HTERT RPE-1 (cell line): ENCODE results near the gene SLC31A1.
"Not testable (repeated sequence)": the region's sequence is repeated elsewhere in the genome, so short reads cannot be mapped to it uniquely, and the experiment has no call there.

Source experiments
- in situ Hi-C: fragments of 300-500 bp; cut with MboI; formaldehyde crosslinking; loops from 4 replicates; pipeline ENCODE4 v1.14.3; 2020; ENCODE audit warnings: low sequenced_read_pairs

Gene SLC31A1

DNA sequence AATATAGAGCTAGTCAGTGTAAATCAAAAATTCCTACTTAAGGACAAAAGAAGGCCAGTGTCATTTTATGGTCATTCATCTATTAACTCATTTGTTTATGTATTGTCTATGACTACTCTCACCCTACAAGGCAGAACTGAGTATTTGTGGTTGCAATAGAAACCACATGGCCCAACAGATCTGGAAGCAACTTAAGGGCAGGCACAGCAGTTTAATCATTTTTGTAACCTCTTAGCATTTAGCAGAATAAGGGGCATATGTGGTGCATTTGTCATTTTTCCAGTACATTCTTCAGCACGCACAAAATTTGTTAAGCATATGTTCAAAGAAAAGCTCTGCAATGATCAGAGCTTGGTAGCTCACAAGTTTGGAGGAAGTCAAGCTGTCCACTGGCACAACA is 1.4 kb upstream of the SLC31A1 start:
- in situ Hi-C loops = no loop called here

DNA sequence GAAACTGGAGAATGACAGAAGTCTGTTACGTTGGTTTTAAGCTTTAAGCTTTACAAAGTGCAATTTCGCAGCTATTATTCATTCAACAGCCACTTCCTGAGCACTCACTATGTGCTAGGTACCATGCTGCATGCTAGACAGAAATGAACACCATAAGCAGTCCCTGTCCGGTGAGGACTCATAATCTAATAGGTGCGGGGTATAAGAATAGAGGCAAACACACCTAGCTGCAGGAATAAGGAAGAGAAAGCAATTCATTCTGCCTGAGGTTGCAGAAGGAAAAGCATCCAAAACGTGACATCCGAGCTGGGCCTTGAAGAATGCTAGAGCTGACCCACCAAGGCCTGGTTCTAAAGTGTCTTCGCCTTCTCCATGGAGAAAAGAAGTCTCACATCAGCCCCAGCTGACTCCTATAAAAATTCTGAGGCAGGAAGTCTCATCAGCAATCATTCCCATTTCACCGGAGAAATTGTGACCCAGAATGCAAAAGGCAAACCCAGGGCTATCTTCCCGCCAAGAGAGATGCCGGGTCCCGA is 809 bp upstream of the SLC31A1 start:
- in situ Hi-C loops = no loop called here

DNA sequence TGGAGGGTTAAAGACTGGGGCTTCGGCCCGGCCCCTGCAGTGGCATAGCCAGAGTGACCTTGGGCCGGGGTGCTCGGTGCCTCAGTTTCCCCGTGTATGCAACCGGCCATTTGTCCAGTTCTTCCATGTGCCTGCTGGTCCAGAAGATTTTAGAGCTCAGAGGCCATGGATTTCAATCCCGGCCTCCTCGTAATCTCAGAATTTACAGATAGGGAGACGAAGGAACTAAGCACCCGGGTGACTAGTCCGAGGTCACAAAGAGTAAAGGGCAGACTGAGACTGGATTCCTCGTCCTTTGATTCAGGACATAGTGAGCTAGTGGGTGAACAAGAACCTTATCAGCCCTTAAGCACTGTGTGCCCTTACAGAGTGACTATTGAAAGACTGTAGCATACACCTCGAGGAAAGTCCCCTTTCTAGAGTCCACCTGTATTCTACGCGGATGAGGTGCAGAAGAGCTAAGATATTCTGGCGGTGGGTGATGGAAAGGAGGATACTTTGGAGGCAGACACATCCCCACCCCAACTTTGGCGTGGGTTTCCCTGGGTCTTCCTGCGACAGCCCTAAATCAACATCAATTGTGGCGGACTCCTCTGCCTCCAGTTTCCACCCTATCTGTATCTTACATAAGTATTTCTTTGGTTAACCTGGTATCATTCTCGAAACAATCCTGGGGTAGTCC is 597 bp downstream of the SLC31A1 start:
- in situ Hi-C loops = no loop called here

DNA sequence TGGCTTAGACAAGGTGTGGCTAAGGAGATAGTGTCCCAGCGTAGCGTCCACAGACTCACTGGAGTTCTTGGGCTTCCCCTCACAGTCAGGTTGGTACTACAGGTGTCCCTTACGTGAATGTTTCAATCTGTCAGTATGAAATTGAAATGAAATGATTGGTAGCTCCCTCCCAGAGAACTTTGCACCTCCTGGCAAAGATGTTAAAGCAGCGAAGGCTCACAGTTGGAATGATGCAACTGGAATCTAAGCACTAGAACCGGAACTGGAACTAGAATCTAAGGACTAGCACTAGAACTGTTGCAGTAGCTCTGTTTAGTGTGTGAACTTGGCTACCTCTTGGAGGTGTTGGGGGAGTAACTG is 1.1 kb downstream of the SLC31A1 start:
- in situ Hi-C loops = no loop called here

DNA sequence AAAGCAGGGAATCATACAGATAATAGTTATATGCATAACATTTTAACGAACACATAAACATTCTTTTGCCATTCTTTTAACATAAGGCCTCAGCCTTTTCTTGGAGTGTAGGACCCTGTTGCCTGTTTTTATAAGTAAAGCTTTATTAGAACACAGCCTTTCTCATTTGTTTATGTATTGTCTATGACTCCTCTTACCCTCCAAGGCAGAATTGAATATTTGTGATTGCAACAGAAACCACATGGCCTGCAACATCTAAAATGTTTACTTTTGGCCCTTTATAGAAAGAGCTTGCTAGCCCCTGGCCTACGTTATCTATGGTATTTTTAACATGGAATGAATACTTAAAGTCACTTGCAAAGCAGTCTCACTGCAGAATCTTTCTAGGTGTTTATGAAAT is 2.6 kb downstream of the SLC31A1 start:
- in situ Hi-C loops = no loop called here

DNA sequence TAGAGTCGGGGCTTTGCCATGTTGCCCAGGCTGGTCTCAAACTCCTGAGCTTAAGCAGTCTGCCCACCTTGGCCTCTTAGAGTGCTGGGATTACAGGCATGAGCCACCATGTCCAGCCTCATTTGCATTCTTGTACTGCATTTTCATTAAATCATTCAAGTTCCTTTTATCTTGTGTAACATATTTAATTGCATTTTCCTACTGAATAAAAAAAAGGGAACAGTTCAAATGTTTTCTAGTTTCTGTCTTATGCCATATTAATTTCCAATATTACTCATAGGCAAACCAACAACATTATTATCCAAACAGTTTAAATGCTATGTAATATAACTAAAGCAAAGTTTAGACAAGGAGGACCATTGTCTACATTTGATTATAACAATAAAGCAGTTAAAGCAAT is 6.1 kb downstream of the SLC31A1 start:
- in situ Hi-C loops = no loop called here

DNA sequence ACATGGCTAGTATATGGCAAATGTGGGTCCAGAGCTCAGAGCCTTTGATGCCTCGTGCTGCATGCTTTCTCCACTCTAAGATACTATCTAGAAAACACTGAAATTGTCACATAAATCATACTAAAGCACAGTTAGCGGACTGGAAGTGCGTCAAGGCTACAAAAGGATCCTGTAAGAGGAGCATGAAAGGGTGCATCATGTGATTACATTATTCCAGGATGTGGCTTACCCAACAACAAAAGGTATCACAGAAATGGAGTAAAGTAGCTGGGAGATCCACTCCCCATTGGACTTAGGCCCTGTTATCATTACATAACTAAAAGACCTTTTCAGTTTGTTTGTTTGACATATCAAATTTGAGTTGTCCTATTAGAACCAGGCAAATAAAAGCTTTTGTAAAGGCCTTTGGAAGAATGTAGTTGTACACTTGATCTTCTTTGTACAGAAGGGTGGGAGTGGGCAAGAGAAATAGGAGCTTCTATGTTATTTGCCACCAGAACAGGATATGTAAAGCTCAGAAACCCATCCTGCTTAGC is 6.9 kb downstream of the SLC31A1 start:
- in situ Hi-C loops = no loop called here

DNA sequence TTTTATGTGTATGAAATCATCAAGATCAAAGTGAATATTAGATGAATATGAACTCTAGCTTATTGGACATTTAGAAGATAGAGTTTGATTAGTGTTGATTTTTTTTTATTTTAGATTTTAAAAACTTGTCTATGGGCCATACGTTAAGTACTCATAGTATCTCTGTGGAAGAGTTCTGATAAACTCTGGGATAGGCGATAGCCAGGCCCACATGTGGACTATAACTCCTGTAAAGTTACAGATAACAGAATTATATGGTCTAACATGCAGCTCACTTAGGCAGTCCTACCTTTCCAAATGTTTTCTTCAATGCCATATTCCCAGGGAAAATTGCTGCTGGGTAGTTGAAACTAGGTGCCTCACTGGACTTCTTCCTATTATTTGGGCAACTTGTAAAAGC is 10.4 kb downstream of the SLC31A1 start:
- in situ Hi-C loops = no loop called here

DNA sequence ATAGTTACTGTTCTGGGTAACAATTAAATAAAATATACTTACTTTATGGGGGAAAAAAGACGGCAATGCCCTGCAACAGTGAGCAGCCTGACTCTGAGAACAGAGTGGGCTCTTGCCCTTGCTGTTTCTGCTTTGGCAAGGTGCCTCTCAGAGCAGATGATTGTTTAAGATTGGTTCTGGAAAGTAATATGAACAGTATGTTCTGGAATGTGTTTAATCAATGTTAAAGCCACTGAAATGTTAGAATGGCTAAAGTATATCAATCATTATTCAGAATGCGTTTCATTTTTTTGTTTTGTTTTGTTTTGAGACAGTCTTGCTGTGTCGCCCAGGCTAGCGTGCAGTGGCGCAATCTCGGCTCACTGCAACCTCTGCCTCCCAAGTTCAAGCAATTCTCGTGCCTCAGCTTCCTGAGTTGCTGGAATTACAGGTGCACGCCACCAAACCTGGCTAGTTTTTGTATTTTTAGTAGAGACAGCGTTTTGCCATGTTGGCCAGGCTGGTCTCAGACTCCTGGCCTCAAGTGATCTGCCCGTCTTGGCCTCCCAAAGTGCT is 14.4 kb downstream of the SLC31A1 start:
- in situ Hi-C loops = not testable (repeated sequence)

DNA sequence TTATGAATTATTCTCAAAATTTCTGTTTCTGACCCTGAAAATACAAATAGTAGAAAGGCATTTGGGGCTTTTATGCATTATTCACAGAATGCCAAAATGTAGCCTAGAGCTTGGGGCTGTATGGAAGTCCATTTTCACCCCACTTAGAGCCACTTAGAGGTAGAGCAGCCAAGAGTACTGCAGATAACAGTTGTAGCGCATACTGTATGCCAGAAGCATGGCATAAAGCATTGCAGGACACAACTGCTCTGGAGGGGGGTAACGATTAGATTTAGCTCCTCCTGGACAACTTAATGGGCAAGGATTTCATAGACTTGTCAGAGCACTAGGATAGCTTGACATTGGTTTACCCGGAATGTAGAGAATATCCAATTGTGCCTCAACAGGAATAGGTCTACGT is 15.7 kb downstream of the SLC31A1 start:
- in situ Hi-C loops = no loop called here

DNA sequence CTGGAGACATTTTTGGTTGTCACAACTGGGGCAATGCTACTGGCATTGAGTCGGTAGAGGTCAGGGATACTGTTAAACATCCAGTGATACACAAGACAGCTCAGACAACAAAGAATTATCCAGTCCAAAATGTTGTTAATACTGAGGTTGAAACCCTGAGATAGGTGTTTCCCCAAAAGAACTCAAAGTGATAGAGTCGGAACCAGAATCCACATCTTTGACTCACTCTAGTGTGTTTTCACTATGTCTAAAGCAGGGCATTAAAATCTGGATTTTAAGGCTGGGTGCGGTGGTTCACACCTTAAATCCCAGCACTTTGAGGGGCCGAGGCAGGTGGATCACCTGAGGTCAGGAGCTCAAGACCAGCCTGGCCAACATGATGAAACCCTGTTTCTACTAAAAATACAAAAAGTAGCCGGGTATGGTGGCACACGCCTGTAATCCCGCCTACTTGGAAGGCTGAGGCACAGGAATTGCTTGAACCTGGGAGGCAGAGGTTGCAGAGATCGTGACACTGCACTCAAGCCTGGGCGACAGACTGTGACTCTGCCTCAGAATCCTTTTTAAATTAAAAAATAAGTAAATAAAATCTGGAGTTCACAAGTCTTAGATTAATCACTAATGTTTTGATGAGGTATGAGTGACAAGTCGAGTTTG is 17.0 kb downstream of the SLC31A1 start:
- in situ Hi-C loops = no loop called here

DNA sequence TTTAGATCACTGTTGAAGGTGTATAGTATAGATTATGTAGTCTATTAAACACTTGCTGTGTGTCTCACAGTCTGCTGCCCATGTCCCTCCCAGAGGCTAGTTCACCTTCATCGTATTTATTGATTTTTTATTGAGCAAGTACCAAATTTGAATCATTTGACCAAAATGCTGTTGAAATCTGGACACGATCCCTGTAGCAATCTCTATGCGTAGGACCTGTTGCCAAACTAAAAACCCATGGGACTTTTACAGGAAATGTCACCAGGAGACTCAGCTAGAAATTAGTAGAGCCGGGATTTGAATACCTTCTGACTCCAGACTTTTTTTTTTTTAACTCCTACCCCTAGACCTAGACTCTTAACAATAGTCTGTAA is 17.5 kb downstream of the SLC31A1 start:
- in situ Hi-C loops = no loop called here

DNA sequence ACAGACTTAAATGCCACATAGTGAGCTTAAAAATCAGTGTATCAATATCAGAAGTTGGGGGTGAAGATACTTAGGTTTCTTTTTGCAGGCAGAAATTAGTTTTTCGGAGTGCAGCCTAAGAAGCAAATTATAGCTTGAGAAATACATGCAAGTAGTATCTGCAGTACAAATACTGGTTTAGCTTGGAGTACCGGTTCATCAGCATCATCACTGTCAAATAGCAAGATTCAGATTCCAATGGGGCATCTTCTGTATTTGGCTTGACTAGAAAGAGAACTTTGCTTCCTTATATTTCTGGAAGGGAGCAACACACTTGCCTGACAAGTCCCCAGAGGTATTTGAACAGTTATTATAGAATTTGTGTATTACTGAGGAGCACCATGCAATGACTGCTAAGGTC is 19.8 kb downstream of the SLC31A1 start:
- in situ Hi-C loops = no loop called here

DNA sequence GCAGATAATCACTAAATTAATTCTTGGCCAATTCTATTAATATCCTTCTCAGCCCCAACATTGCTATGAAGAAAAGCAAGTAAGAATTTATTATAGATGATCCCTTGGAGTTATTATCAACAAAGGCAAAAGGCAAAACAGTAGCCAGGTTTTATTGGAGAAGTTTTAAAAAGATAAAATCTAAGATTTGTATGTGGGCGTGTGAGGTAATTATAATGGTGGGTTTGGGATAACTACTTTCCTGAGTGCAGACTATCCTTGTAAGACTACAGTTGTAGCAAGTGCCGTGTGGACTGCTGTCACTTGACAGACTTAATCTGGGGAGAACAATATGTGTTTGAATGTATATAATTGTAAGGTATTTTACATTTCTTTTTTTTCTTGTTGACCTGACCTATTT is 23.2 kb downstream of the SLC31A1 start:
- in situ Hi-C loops = no loop called here

DNA sequence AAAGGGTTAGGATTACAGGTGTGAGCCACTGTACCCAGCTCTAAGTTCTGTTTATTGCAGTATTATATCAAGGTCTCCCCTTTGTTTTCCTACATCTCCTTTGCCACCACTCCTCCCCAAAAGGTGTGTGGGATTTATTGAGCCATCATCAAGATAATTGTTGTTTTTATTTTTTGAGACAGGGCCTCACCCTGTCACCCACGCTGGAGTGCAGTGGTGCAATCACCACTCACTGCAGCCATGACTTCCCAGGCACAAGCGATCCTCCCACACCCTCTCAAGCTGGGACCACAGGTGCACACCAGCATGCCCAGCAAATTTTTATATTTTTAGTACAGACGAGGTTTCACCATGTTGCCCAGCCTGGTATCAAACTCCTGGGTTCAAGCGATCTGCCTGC is 24.6 kb downstream of the SLC31A1 start:
- in situ Hi-C loops = no loop called here

DNA sequence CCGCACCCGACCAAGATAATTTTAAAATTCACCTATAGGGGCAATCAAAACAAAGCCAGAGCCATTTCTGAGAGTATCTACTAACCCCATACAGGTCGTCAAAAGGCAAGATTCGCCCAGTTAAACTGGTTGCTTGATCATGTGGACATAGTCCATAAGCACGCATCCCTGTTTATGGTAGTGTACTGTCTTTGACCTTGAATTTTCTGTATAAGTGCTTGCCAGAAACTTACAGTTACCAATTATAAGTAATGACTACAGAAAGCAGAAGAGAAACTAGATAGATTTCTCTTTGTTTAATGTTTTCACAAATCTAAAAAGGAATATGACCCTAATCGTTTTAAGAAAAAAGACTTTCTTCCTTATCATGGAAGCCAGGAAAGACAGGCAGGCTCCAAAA is 25.6 kb downstream of the SLC31A1 start:
- in situ Hi-C loops = no loop called here

DNA sequence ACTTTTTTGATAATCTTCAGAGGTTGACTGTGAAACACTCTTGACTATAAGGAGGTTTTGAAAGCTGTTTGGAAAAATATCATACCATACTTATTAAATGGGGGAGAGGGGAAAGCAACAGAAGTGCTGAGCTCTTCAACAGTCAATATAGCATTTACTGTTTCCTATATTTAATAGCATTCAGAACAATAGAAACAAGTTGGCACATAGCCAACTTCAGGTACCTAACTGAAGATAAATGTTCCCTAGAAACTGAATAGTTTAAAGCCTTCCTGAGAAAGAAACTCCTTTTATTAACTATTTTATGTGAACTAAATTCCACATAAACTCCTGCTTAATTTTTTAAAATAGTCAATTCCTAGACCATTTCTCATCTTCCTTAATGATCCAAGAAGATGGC is 26.3 kb downstream of the SLC31A1 start:
- in situ Hi-C loops = no loop called here

DNA sequence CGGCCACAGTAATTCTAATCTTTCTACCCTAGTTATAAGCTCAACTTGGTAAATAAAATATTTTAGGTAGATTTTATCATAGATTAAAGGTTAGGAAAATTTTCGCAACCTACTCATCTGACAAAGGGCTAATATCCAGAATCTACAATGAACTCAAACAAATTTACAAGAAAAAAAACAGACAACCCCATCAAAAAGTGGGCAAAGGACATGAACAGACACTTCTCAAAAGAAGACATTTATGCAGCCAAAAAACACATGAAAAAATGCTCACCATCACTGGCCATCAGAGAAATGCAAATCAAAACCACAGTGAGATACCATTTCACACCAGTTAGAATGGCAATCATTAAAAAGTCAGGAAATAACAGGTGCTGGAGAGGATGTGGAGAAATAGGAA is 28.3 kb downstream of the SLC31A1 start:
- in situ Hi-C loops = not testable (repeated sequence)

DNA sequence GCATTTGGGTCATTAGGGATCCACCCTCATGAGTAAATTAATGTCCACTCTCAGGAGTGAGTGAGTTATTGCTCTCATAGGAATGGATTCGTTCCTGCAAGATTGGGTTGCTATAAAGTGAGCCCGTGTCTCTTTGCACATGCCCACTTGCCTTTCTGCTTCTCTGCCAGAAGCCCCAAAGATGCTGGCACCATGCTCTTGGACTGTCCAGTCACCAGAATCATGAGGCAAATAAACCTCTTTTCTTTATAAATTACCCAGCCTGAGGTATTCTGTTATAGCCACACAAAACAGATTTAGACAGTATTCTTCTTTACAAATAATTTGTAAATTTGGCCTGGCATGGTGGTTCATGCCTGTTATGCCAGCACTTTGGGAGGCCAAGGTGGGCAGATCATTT is 29.5 kb downstream of the SLC31A1 start:
- in situ Hi-C loops = no loop called here

DNA sequence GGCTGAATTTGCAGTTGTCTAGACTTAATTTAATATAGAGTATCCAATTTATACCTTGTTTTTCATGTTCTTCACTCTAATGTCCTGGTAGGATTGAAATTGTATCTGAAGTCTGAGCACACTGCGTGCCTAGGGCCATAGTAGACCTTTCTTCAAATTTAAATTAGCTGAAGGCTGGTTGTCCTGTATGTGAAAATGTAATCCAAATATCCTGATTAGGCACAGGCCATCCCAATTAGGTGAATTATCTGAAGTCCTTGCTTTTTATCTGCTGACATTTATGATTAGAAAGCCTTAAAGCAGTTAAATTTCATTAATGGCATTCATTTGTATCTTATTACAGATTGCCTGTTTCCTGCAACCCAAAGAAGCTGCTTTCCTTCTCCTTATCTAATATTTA is 33.6 kb downstream of the SLC31A1 start:
- in situ Hi-C loops = no loop called here

DNA sequence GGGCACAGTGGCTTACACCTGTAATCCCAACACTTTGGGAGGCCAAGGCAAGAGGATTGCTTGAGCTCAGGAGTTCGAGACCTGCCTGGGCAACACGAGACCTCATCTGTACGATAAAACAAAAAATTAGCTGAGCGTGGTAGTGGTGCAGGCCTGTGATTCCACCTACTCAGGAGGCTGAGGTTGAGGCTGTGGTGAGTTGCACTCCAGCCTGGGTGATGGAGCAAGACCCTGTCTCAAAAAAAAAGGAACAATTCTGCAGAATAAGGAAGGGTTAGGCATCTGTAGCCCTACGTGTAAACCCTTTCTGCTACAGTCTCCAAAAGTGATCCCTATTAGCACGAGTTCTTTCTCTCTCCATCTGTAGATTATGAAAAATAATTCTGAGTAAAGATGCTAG is 34.1 kb downstream of the SLC31A1 start:
- in situ Hi-C loops = no loop called here

DNA sequence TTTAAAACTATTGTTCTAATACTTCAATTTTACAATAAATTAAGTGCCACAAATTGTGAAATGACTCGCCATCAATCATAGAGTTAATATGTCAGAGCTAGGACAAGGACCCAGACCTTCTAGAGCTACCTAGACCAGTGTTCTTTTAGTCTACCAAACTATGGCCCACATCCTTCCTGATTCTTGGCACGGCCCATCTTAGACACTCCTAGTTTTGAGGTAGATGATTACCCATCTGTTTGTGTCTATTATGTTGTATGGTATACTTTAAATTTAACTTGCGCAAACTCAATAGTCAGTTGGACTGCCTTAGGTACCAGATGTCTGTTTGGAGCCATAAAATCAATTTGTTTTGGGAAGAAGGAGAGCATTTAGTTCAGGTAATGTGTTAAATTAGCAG is 36.5 kb downstream of the SLC31A1 start:
- in situ Hi-C loops = no loop called here
